ENCODE data around the gene KCNJ6. TPM values are rescaled to one million over a fixed set of nuclear protein-coding genes. Genes with fewer than 3 reads are reported as not detected.
A peak's percentile ranks its signal among the peaks of the same experiment; 100 is the strongest.

The KCNJ6 gene
- total and polyA plus RNA-seq, 9 of the 15 experiments (the other 6 are each of a cell fraction or from before 2014, with no cell fraction given), result 0.06 to 0.21 (median 0.13) TPM; not detected in 1

- no peak for TF ChIP-seq ZNF655 (CRISPR knock-in tag; IDR thresholded peaks at IDR 0.05)
- 0 out of 2 replicates have a peak, but pooled peaks have one; percentile 1 for TF ChIP-seq ZNF592 (IDR thresholded peaks at IDR 0.05)
- TF ChIP-seq TFAP4 (CRISPR knock-in tag; IDR thresholded peaks at IDR 0.05; ENCODE audit: borderline replicate concordance), result peak; percentile 58; the same call in 1 of the 2 replicates
- TF ChIP-seq CC2D1A (IDR thresholded peaks at IDR 0.05), result no peak; the same call in 1 of the 2 replicates
- TF ChIP-seq CEBPG (CRISPR knock-in tag; IDR thresholded peaks at IDR 0.05), result no peak
- TF ChIP-seq CEBPG (tag; conservative IDR thresholded peaks at IDR 0.05 in 1 of 2, IDR thresholded peaks at IDR 0.05 in 1 of 2), result no peak
- TF ChIP-seq SMARCC2 (IDR thresholded peaks at IDR 0.05; ENCODE audit: low read depth), result peak; percentile 80
- TF ChIP-seq DPF2 (IDR thresholded peaks at IDR 0.05), result peak; percentile 90
- TF ChIP-seq PCBP2 (IDR thresholded peaks at IDR 0.05; ENCODE audit: low read depth, low read length, poor library complexity, severe bottlenecking), result no peak
- no peak for TF ChIP-seq AFF4 (CRISPR knock-in tag; IDR thresholded peaks at IDR 0.05)
- TF ChIP-seq MAX (CRISPR knock-in tag; IDR thresholded peaks at IDR 0.05), result no peak
- TF ChIP-seq ZNF764 (CRISPR knock-in tag; IDR thresholded peaks at IDR 0.05; ENCODE audit: low read depth), result no peak
- TF ChIP-seq PRPF4 (IDR thresholded peaks at IDR 0.05; ENCODE audit: insufficient read depth, low read depth, low read length, poor library complexity, severe bottlenecking), result no peak
- no peak for TF ChIP-seq L3MBTL2 (IDR thresholded peaks at IDR 0.05)
- TF ChIP-seq NR4A1 (CRISPR knock-in tag; IDR thresholded peaks at IDR 0.05), result no peak
- TF ChIP-seq NR4A1 (tag; IDR thresholded peaks at IDR 0.05), result no peak
- no peak for TF ChIP-seq ZNF263 (CRISPR knock-in tag; IDR thresholded peaks at IDR 0.05; ENCODE audit: borderline replicate concordance)
- no peak; the same call in 1 of the 2 replicates for TF ChIP-seq MIER1 (IDR thresholded peaks at IDR 0.05; ENCODE audit: low read depth)
Observed at GRCh38 chr21:37564341-37564923, 351.8 kb downstream of the KCNJ6 start (continued).

All from K562 (cell line).